KBM-7 (cell line): Measurements from ENCODE around the gene AUP1.
A peak's percentile ranks its signal among the peaks of the same experiment; 100 is the strongest.
"Not testable (repeated sequence)": the region's sequence is repeated elsewhere in the genome, so short reads cannot be mapped to it uniquely, and the experiment has no call there.

Experiments
- DNase-seq: peaks from one replicate; pipeline ENCODE4 v3.0.0-alpha.2; 2015
- in situ Hi-C: fragments of 300-500 bp; cut with MboI; formaldehyde crosslinking; loops from 2 replicates; pipeline ENCODE4 v1.14.3; 2020; ENCODE audit warnings: low sequenced_read_pairs, low pct_unique_long_range_greater_than_20kb, mixed read lengths

AUP1 gene

GRCh38 chr2:74529357-74530238 lies at the start of gene AUP1, which contains the start of gene HTRA2:
Gene AUP1 (minus strand): TSS chr2:74529706. CDS start chr2:74529629, 77 bp downstream.
Gene HTRA2 (plus strand): TSS chr2:74529933. CDS start chr2:74530007, 74 bp downstream.
- DNase-seq = peak; percentile 97
- in situ Hi-C loops = no loop called here

GRCh38 chr2:74578408-74578807 lies 48.9 kb upstream of the AUP1 start:
- no peak for DNase-seq
- in situ Hi-C loops = no loop called here

- in situ Hi-C loops = no loop called here
- peak; percentile 87 for DNase-seq
Observed at GRCh38 chr2:74577448-74577847, 47.9 kb upstream of the AUP1 start.

GRCh38 chr2:74576863-74577229 lies 47.3 kb upstream of the AUP1 start:
- DNase-seq = peak; percentile 89
- in situ Hi-C loops = no loop called here

- in situ Hi-C loops = no loop called here
- peak; percentile 67 for DNase-seq
Observed at GRCh38 chr2:74576211-74576862, 46.8 kb upstream of the AUP1 start.

- in situ Hi-C loops = no loop called here
- no peak for DNase-seq
Observed at GRCh38 chr2:74575320-74575719, 45.8 kb upstream of the AUP1 start.

- peak; percentile 96 for DNase-seq
- in situ Hi-C loops = no loop called here
Observed at GRCh38 chr2:74573747-74574562, 44.4 kb upstream of the AUP1 start.

GRCh38 chr2:74572178-74572925 lies 42.8 kb upstream of the AUP1 start:
- DNase-seq = peak; percentile 40
- in situ Hi-C loops = no loop called here

GRCh38 chr2:74571058-74571457 lies 41.6 kb upstream of the AUP1 start:
- peak; percentile 63 for DNase-seq
- in situ Hi-C loops = no loop called here

- no peak for DNase-seq
- in situ Hi-C loops = no loop called here
Observed at GRCh38 chr2:74569686-74570085, 40.2 kb upstream of the AUP1 start.

- DNase-seq = no peak
- in situ Hi-C loops = no loop called here
Observed at GRCh38 chr2:74567881-74568280, 38.4 kb upstream of the AUP1 start.

GRCh38 chr2:74566754-74567085 lies 37.2 kb upstream of the AUP1 start:
- in situ Hi-C loops = no loop called here
- no peak for DNase-seq

- DNase-seq = no peak
- in situ Hi-C loops = no loop called here
Observed at GRCh38 chr2:74566076-74566753, 36.7 kb upstream of the AUP1 start.

GRCh38 chr2:74564222-74564621 lies 34.7 kb upstream of the AUP1 start:
- no peak for DNase-seq
- in situ Hi-C loops = no loop called here

- peak; percentile 45 for DNase-seq
- in situ Hi-C loops = no loop called here
Observed at GRCh38 chr2:74562126-74562775, 32.7 kb upstream of the AUP1 start.

- not testable (repeated sequence) for DNase-seq
Observed at GRCh38 chr2:74561022-74561421, 31.5 kb upstream of the AUP1 start.

GRCh38 chr2:74560591-74560990 lies 31.1 kb upstream of the AUP1 start:
- in situ Hi-C loops = no loop called here
- DNase-seq = peak; percentile 33

More at GRCh38 chr2:74561022-74561421, 31.5 kb upstream of the AUP1 start:
- in situ Hi-C loops = not testable (repeated sequence)

GRCh38 chr2:74559912-74560311 lies 30.4 kb upstream of the AUP1 start:
- in situ Hi-C loops = no loop called here
- DNase-seq = no peak
